GM12872 (cell line): Measurements from ENCODE around the gene SFMBT2.

Experiments used
- TF ChIP-seq, protein P1 (sequence below): IDR thresholded peaks from 3 replicates; pipeline ENCODE4 v1.5.1; 2011; ENCODE audit warnings: low read depth, mild to moderate bottlenecking, low read length, moderate library complexity; ENCODE audit not compliant: insufficient read depth

Gene SFMBT2

DNA sequence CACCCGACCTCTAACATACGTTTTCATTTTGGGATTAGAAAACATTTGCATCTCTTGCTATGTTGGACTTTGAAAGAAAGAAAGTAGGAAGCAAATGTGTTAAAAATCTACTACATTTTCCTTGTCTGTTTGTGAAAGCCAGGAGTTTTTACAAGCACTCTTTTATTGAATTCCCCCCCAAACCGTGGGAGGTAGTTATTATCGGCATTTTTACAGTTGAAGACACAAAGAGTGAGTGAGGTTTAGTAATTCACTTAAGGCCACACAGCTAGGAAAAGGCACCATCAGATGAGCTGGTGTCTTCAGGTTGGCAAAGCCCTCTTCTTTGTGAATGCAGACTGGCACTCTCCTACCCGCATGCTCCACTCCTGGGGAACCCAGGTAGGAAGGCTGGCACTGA is 23.5 kb upstream of the SFMBT2 start:
- TF ChIP-seq, protein P1, sequence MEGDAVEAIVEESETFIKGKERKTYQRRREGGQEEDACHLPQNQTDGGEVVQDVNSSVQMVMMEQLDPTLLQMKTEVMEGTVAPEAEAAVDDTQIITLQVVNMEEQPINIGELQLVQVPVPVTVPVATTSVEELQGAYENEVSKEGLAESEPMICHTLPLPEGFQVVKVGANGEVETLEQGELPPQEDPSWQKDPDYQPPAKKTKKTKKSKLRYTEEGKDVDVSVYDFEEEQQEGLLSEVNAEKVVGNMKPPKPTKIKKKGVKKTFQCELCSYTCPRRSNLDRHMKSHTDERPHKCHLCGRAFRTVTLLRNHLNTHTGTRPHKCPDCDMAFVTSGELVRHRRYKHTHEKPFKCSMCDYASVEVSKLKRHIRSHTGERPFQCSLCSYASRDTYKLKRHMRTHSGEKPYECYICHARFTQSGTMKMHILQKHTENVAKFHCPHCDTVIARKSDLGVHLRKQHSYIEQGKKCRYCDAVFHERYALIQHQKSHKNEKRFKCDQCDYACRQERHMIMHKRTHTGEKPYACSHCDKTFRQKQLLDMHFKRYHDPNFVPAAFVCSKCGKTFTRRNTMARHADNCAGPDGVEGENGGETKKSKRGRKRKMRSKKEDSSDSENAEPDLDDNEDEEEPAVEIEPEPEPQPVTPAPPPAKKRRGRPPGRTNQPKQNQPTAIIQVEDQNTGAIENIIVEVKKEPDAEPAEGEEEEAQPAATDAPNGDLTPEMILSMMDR: no peak

DNA sequence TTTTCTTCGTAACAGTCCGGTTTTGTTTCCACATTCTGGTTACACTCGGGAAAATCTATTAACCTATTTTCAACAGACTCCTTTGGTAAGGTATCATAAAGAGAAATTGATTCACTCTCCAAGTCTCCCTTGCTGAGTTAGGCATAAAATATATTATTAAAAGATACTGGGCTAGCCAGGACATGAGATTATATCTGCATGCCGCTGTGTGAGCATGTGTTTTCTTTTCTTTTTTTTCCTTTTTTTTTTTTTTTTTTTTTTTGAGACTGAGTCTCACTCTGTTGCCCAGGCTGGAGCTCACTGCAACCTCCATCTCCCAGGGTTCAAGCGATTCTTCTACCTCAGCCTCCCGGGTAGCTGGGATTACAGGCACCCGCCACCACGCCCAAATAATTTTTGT is 23.0 kb upstream of the SFMBT2 start:
- TF ChIP-seq, protein P1: no peak

DNA sequence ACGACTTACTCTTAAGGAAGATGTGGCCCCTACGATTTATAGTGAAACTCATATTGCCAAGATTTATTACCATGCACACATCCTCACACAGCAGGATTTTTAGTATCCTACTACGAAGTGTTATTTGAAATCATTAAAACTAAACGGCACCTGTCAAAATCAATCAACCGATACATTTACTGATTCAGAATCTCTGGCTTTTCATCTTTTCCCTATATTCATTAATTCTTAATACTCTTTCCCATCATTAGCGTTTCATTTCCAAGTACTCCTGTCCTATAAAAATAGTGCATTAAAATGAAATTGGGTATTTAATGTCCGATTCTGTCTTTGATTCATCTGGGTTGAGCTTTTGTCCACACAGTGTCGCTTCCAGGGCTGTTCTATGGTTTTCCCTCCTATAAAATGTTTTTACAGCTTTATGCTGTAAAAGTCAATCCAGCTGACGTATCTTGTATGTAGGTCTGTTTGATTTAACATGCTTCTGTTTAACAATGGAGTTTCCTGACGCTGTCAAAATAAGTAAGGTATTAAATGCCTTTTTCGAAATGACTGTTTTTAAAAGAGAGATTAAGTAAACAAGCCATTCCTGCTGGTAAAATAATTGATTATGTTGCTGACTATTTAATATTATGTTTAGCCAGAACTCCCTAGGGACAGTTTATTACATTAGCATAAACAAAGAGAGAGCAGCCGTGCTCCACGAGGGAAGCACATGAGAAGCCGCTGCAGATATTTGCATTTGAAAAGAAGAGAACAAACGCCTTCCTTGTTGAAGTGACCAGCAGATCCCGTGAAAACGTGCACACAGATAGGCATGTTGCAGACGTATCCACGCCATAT is 22.3 kb upstream of the SFMBT2 start:
- TF ChIP-seq, protein P1: no peak

DNA sequence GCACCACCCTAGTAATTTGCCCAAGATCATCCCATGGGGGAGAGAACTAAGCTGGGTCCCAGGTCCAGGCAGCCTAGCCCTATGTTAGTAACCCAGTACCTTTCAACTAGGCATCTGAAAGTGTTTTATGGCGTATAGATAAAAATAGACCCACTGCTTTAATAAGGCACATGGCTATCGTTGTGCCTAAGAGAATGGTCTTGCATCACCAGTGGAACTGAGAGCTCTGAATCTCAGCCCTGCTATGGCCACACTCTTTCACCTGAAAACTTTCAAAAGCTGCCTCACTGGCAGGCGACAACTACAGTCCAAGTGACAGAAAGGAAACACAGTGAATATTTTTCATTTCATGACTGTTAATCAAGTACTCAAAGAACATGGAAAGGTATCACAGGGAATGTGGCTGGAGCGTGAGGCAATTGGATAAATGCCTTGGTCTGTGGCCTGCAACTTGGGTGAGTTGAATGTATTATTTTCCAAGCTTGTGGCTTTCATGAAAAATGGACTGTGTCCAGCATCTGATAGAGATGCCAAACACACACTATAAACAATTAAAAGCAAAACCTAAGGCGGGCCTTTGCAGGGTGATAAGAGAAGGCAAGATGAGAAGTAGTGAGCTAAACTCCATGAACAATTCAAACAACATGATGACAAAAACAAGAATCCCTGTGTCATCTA is 18.0 kb upstream of the SFMBT2 start:
- TF ChIP-seq, protein P1: no peak

DNA sequence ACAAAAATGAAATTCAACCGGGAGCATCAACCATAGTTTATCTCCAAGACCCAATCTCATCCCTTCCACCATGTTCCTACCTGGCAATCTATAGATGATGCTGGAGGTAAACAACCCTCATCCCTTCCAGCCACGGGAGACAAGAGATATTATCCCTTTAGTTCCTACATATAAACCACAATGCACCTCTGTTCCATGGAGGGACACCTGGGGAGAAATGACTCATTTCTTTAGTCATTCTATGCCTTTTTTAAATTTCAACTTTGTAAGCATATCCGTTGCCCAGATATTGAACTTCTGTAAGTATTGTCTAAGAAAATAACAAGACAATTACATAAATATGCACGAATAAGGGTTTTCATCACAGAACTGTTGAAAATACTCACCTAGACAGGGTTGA is 15.5 kb upstream of the SFMBT2 start:
- TF ChIP-seq, protein P1: no peak

GRCh38 chr10:7425691-7426090 is 14.9 kb upstream of the SFMBT2 start:
- TF ChIP-seq, protein P1: no peak

GRCh38 chr10:7424919-7425318 is 14.1 kb upstream of the SFMBT2 start:
- TF ChIP-seq, protein P1: no peak
